GM18499 (cell line): ENCODE measurements around the gene TBXAS1.

ENCODE experiments used
- ATAC-seq: cut with Tn5 transposase; IDR thresholded peaks from one replicate; pipeline ENCODE4 v1.9.1; 2021; ENCODE audit warnings: moderate number of reproducible peaks; ENCODE audit not compliant: insufficient read depth, unreplicated experiment

Gene TBXAS1

DNA sequence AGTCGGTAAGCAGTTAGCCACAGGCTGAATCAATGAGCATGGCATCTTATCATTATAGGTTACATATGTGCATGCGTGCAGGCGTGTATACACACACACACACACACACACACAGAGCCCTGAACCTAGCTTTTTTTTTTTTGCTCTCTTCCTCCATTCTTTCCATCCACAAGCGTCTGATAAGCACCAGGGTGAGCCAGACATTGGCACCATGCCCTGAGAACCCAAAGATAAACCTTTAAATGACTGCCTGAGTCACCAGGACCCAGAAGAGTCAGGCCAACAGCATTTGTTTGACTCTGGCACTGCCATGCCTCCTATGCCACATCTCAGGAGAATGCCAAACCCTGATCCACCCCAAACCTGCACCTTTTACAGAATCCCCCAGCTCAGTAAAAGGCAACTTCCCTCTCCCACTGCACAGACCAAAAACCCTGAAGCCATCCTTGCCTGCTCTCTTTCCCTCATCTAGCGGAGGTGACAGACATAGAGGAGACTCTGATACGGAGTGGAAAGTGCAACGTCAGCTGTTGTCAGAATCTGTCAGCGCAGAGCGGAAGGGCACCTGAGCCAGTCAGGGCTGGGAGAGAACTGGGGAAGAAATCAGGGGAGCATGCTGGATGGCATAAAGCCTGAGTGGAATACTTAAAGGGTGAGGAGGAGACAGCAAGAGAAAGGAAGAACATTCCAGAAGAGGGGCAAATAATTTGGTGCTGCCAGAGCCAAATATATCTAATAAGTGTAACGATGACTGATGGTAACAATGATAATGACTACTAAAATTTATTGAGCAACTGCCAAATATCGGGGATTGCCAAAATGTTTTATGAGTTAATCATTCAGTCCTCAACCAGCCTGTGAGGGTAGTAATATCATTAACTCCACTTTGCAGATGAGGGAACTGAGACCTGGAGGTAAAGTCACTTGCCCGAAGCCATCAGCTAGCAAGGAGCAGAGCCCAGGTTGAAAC lies 230.5 kb downstream of the TBXAS1 start:
- no peak for ATAC-seq

DNA sequence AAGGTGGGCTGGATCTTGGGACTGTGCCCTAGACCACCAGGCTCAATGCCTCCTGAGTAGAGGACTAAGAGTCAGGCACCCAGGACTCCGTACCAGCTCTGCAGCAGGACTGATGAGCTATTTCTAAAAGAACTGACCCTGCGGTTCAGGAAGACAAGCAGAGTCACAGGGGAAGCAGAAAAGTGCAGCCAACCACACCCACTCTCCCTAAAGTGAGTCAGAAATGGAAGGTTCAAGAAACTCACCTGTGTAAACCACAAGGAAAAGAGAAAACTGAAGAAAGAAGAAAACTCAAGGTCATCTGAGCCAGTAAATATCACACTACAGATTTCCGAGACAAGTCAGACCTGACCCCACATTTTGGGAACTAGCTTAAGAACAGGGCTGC lies 231.2 kb downstream of the TBXAS1 start:
- ATAC-seq, result no peak

DNA sequence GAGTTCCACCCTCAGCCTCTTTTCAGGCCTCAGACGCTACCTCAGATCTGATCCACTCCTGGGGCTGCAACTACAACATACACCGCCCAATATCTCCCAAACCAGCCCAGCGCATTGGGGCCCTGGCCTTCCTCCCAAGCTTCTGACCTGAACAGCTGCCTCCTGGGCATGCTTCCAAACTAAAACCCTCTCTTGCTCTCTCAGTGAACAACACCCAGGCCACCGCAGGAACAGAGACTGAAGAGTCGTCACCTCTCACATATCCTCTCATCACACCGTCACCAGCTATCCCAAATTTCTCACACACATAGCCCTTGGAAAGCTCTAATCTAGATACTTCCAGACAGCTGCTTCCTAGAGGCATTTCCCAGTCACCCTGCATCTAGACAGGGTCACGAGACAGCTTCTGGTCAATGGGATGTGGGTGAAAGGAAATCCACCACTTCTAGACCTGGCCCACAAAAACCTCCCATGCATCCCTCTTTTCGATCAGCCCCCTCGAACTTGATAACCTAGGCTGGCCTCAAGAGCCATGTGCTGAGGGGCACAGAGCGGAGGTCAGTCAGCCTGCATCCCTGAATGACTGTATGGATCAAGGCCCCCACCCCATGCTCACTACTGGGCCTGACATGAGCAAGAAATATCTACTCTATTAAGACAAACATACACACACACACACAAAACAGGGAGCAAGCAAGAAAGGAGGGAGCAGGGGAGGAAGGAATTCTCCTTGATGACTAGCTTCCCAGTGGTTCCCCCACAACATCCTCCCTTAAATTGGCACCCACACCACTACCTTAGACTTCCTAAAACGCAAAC lies 231.9 kb downstream of the TBXAS1 start:
- no peak for ATAC-seq

- ATAC-seq, result no peak
Observed at GRCh38 chr7:140061607-140061930, 232.5 kb downstream of the TBXAS1 start.

- ATAC-seq, result peak; percentile 11
Observed at GRCh38 chr7:140062118-140062527, 233.1 kb downstream of the TBXAS1 start.

DNA sequence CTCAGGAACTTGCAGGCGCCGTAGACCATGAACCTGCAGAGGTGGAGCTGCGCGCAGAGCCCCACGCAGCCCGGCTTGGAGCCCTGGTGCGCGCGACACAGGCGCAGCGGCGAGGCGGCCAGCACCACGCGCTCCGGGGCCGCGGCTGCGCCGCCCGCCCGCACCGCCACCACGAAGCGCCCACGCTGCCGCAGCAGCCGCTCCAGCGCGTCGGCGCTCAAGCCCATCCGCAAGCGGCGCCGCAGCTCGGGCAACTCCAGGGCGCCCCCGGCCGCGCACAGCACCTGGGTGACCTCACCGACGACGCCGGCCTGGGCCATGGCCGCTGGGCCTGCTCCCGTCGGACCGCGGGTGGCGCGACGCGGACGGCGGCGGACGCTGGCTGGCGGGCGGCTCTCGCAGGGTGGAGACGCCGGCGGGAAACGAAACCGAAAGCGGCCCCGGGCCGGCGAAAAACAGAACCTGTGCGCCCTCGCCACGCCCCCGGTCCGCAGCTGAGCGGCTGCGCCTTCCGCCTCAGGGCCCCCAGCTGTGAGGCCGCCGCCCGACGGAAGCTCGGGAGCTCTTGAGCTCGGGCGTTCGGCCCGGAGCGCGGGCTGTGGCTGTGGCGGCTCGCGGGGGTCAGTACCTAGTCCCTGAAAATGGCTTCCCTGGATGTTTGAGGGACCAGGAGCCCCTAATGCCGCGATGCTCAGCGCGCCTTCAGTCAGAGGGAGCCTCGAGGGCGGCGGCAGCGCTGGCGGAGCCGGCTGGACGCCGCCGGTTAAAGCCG lies 233.7 kb downstream of the TBXAS1 start, which contains the start of gene PARP12:
Gene PARP12, minus strand, starts transcription at position 424 of the 772 bp plus-strand sequence. Its CDS starts 104 bp downstream, at position 320.
- ATAC-seq, result peak; percentile 71

- no peak for ATAC-seq
Observed at GRCh38 chr7:140067052-140067451, 238.0 kb downstream of the TBXAS1 start.

DNA sequence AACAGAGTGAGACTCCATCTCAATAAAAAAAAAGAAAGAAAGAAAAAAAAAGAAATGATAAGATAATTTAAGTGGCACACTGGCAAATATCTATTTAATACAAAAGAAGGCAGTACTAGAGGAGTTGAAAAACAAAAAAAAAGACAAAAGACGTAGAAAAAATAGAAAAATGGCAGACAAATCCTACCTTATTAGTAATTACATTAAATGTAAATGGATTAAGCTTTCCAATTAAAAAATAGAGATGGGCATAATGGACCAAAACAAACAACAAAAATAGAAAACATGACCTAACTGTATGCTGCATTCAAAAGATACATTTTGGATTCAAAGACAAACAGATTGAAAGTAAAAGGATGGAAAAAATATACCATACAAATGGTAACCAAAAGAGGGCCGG lies 239.0 kb downstream of the TBXAS1 start:
- no peak for ATAC-seq

DNA sequence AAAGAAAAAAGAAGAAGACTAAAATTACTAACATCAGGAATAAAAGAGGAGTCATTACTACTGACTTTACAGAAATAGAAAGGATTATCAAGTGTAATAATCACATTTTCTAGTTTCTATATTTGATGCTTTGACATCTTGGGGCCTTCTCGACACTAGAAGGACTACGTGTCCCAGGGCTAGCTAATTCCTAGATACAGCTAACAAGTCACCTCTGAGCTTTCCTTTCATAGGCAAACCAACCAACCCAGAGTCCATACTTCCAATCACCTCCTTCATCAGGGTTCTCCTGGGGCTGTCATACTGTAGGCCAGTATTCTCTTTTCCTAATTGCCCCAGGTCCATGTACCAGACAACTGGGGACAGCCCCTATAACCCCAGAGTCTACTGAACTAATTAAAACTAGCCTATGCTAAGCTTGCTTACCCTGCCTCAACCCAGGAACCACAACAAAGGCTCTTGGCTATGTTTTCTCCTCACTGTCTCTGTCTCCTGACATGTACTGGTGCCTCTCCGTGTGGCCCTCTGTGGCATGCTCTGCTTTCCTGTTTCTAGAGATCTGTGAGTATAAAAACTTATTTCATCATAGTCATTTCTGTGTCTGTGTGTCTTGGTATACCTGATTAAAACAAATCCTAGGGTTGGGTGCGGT lies 240.4 kb downstream of the TBXAS1 start:
- no peak for ATAC-seq
